ENCODE measurements around the gene SUMF2. TPM values are rescaled to one million over a fixed set of nuclear protein-coding genes. Genes with fewer than 3 reads are reported as not detected.

Gene SUMF2
- total and polyA plus RNA-seq, 2 of the 4 experiments (the other 2 are of a cell fraction), result 86.2 to 97.3 TPM

- no peak overlapping the region for H3K4ac ChIP-seq (ENCODE audit: low read depth, low read length)
- H3K4me3 ChIP-seq (ENCODE audit: insufficient read depth, low read depth, low read length), result no peak overlapping the region
- intact Hi-C loops (cut with micrococcal nuclease), result loop anchor here (5.0 kb wide), 1 partner anchor 36 kb away; the partner anchor contains the start of gene SUMF2
- no peak overlapping the region for H3K56ac ChIP-seq (ENCODE audit: extremely low read depth, insufficient read depth, low read length)
- no peak overlapping the region for H4K5ac ChIP-seq (ENCODE audit: low read depth, low read length)
- in situ Hi-C loops (cut with MboI; ENCODE audit: low sequenced_read_pairs), result no loop called here
- H4K8ac ChIP-seq (ENCODE audit: low read depth in 2 of 2, low read length in 2 of 2), result no peak overlapping the region
- H3K9ac ChIP-seq (ENCODE audit: low read depth, low read length), result no peak overlapping the region
- no TSS peak for BruUV-seq (replicated peaks)
- H3K79me1 ChIP-seq (ENCODE audit: low read depth in 1 of 2, low read length in 2 of 2), result peaks cover 16 to 51% of the 10 kb centered on the region in 2 experiments
- no peaks in the 10 kb centered on the region for H3K9me3 ChIP-seq (ENCODE audit: control insufficient read depth, insufficient read depth, low read length)
- no peak overlapping the region for H3K27ac ChIP-seq (ENCODE audit: insufficient read depth, low read length)
- no peak overlapping the region for H3K14ac ChIP-seq (replicated peaks; ENCODE audit: low read depth, low read length)
- peaks cover 7% of the 10 kb centered on the region for H3K4me1 ChIP-seq (ENCODE audit: control insufficient read depth, insufficient read depth, low read length)
- H3K9me1 ChIP-seq (ENCODE audit: insufficient read depth, low read length), result peaks cover 10% of the 10 kb centered on the region; the same call in 1 of the 2 replicates
- no peak overlapping the region for H2BK120ac ChIP-seq (ENCODE audit: low read depth, low read length)
- no peak overlapping the region for H2AFZ ChIP-seq (replicated peaks; ENCODE audit: low read length, poor library complexity)
- H2BK20ac ChIP-seq (ENCODE audit: low read depth, low read length), result no peak overlapping the region
- CTCF ChIA-PET, result interaction anchor here (0.7 kb wide), 1 partner anchor 19 kb away, joined by 5 read pairs; no protein-coding TSS in a partner anchor
- POLR2A ChIA-PET (ENCODE audit: unreplicated experiment), result no interaction called here
- H2AK9ac ChIP-seq (replicated peaks; ENCODE audit: low read depth, low read length, poor library complexity), result no peak overlapping the region
- no peak overlapping the region for H3K18ac ChIP-seq (ENCODE audit: low read depth, low read length)
- ATAC-seq (ENCODE audit: low read depth) (no peak), DNase-seq (no peak)
- dilution Hi-C loops (cut with HindIII; ENCODE audit: low sequenced_read_pairs, unreplicated experiment), result no loop called here
- no peak overlapping the region for H4K91ac ChIP-seq (ENCODE audit: insufficient read depth, low read depth, low read length)
- WGBS, 2 experiments (ENCODE audit: extremely low coverage in 2 of 2, insufficient read length in 1 of 2), result 100% methylated on average over 1 of the region's 2 CpGs; no CpG with 5 or more reads in 1 of the 2 experiments
- no peaks in the 10 kb centered on the region for H3K27me3 ChIP-seq (ENCODE audit: control insufficient read depth, insufficient read depth, low read length)
- no peak for TF ChIP-seq CEBPB (IDR thresholded peaks at IDR 0.05; ENCODE audit: low read depth, low read length)
- no peak for TF ChIP-seq CTCF (conservative IDR thresholded peaks at IDR 0.05; ENCODE audit: low read depth, low read length)
- no peak overlapping the region for H3K4me2 ChIP-seq (ENCODE audit: low read depth, low read length)
- H3K36me3 ChIP-seq (ENCODE audit: control insufficient read depth, insufficient read depth, low read length), result peaks cover 10% of the 10 kb centered on the region
- H4K20me1 ChIP-seq (ENCODE audit: insufficient read depth, low read length), result peaks cover 7% of the 10 kb centered on the region
- no peak overlapping the region for H2AK5ac ChIP-seq (ENCODE audit: low read depth, low read length)
- no peak overlapping the region for H2BK15ac ChIP-seq (ENCODE audit: low read depth, low read length)
- H2BK5ac ChIP-seq (ENCODE audit: low read depth, low read length, poor library complexity, severe bottlenecking), result no peak overlapping the region
- H3K23ac ChIP-seq (ENCODE audit: low read depth, low read length), result no peak overlapping the region
These were observed 37.5 kb upstream of the SUMF2 start for GRCh38 chr7:56026538-56026937.
